Measurements from ENCODE around the gene OR5H2.

OR5H2 gene

DNA sequence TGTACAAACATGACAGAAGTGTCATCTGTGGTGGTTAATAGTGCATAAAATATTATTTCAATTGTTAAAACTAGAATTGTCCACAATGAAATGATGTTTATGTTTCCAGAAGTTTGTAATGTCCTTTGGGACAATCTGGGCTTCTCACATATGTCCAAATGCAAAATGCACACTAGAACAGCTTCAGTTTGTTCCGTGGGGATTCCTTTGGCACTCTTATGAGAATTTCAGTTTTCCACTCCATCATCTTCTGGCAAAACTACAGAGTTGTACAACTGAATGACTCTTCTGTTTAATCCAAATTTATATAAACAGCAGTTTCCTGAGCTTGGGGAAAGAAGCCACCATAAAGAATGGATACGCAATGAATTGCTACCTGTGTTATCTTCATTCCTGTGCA, 20.3 kb upstream of the OR5H2 start:
- Histone ChIP-seq H4K91ac (ENCODE audit: low read depth, low read length, poor library complexity) (no peak overlapping the region), H3K4me1 (ENCODE audit: control insufficient read depth in 2 of 2, insufficient read depth in 1 of 2, low read depth in 1 of 2, low read length in 2 of 2) (no peaks in the 10 kb centered on the region), H3K14ac (ENCODE audit: low read length) (no peak overlapping the region), H2AFZ (ENCODE audit: low read length) (no peak overlapping the region), H3K9ac (ENCODE audit: low read depth, low read length, poor library complexity) (no peak overlapping the region), H3K4me2 (ENCODE audit: insufficient read depth, low read length, poor library complexity, severe bottlenecking) (no peak overlapping the region), H2AK5ac (ENCODE audit: low read depth, low read length) (no peak overlapping the region), H3K27ac (replicated peaks; ENCODE audit: low read length) (no peak overlapping the region), H3K4me3 (ENCODE audit: low read length in 2 of 2) (no peak overlapping the region), H2BK120ac (ENCODE audit: low read depth, low read length) (no peak overlapping the region), H3K79me1 (ENCODE audit: low read depth, low read length) (no peaks in the 10 kb centered on the region), H3K18ac (ENCODE audit: low read length) (no peak overlapping the region), H3K9me3 (replicated peaks in 1 of 2; ENCODE audit: control insufficient read depth in 2 of 2, insufficient read depth in 1 of 2, low read depth in 1 of 2, low read length in 2 of 2) (no peaks in the 10 kb centered on the region), H3K27me3 (ENCODE audit: control insufficient read depth in 3 of 3, insufficient read depth in 3 of 3, low read depth in 1 of 3, low read length in 3 of 3) (no peaks in the 10 kb centered on the region), H3K23ac (ENCODE audit: low read depth, low read length, poor library complexity) (no peak overlapping the region), H3K36me3 (replicated peaks in 1 of 2; ENCODE audit: control insufficient read depth in 2 of 2, insufficient read depth in 2 of 2, low read length in 2 of 2) (no peaks in the 10 kb centered on the region), H2BK5ac (ENCODE audit: low read length) (no peak overlapping the region), H2BK15ac (ENCODE audit: low read length) (no peak overlapping the region), H2BK12ac (ENCODE audit: low read length) (no peak overlapping the region), H3K4ac (ENCODE audit: low read length) (no peak overlapping the region), H4K8ac (ENCODE audit: low read depth, low read length) (no peak overlapping the region)
- WGBS, 2 donors (ENCODE audit: extremely low coverage in 2 of 2, insufficient read length in 2 of 2, insufficient replicate concordance in 1 of 2) = no CpG with 5 or more reads among the region's 2 CpGs
- no peak for DNase-seq (ENCODE audit: low spot score)

DNA sequence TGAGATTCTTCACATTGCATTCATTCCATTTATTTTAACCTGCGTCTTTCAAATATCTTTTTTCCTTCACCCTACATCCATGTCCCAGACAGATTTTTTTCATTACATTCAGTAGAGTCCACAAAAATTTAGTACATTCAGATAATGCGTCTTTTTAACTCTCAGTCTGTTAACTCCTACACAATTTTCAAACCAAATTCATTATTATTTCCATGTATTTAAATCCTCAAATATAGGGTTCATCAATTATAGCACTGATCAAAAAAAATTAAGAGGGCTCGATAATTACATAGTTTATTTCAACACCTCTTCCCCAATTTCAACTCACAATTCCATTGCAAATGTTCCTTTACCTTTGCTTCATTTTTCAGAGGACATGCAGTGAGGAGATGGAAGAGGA, 18.4 kb upstream of the OR5H2 start, which contains the start of gene OR5H6:
Gene OR5H6, plus strand, starts transcription at position 301 of the 400 bp plus-strand sequence. Its CDS starts 89 bp downstream, at position 390.
- Histone ChIP-seq H3K9ac (ENCODE audit: low read depth, low read length, poor library complexity) (no peak within 1 kb of the TSS), H3K4me2 (ENCODE audit: insufficient read depth, low read length, poor library complexity, severe bottlenecking) (no peak within 1 kb of the TSS), H2AK5ac (ENCODE audit: low read depth, low read length) (no peak within 1 kb of the TSS), H2BK5ac (ENCODE audit: low read length) (no peak within 1 kb of the TSS), H3K27me3 (ENCODE audit: control insufficient read depth in 3 of 3, insufficient read depth in 3 of 3, low read depth in 1 of 3, low read length in 3 of 3) (no peaks in the 10 kb centered on the region), H3K79me1 (ENCODE audit: low read depth, low read length) (no peaks in the 10 kb centered on the region), H3K9me3 (replicated peaks in 1 of 2; ENCODE audit: control insufficient read depth in 2 of 2, insufficient read depth in 1 of 2, low read depth in 1 of 2, low read length in 2 of 2) (no peaks in the 10 kb centered on the region), H3K4me3 (ENCODE audit: low read length in 2 of 2) (no peak within 1 kb of the TSS), H2BK15ac (ENCODE audit: low read length) (no peak within 1 kb of the TSS), H3K23ac (ENCODE audit: low read depth, low read length, poor library complexity) (no peak within 1 kb of the TSS), H3K14ac (ENCODE audit: low read length) (no peak within 1 kb of the TSS), H3K36me3 (replicated peaks in 1 of 2; ENCODE audit: control insufficient read depth in 2 of 2, insufficient read depth in 2 of 2, low read length in 2 of 2) (no peaks in the 10 kb centered on the region), H4K91ac (ENCODE audit: low read depth, low read length, poor library complexity) (no peak within 1 kb of the TSS), H4K8ac (ENCODE audit: low read depth, low read length) (no peak within 1 kb of the TSS), H3K18ac (ENCODE audit: low read length) (no peak within 1 kb of the TSS), H3K27ac (replicated peaks; ENCODE audit: low read length) (no peak within 1 kb of the TSS), H2AFZ (ENCODE audit: low read length) (no peak within 1 kb of the TSS), H3K4ac (ENCODE audit: low read length) (no peak within 1 kb of the TSS), H2BK120ac (ENCODE audit: low read depth, low read length) (no peak within 1 kb of the TSS), H2BK12ac (ENCODE audit: low read length) (no peak within 1 kb of the TSS), H3K4me1 (ENCODE audit: control insufficient read depth in 2 of 2, insufficient read depth in 1 of 2, low read depth in 1 of 2, low read length in 2 of 2) (no peaks in the 10 kb centered on the region)
- DNase-seq (ENCODE audit: low spot score) = no peak
- WGBS, 2 donors (ENCODE audit: extremely low coverage in 2 of 2, insufficient read length in 2 of 2, insufficient replicate concordance in 1 of 2) = 100% methylated on average over 1 of the region's 3 CpGs; no CpG with 5 or more reads in 1 of the 2 donors

DNA sequence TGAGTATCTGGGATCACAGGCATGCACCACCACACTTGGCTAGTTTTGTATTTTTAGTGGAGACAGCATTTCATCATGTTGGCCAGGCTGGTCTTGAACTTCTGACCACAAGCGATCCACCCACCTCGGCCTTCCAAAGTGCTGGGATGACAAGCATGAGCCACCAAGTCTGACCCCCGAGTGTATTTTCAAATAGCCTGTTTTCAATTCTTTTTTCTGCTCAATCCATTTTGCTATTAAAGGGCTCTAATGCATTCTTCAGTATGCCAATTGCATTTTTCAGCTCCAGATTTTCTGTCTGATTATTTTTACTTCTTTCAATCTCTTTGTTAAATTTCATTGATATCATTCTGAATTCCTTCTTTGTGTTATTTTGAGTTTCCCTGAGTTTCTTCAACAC, 12.5 kb upstream of the OR5H2 start:
- no peaks in the 10 kb centered on the region for H3K27me3 ChIP-seq (ENCODE audit: control insufficient read depth in 3 of 3, insufficient read depth in 3 of 3, low read depth in 1 of 3, low read length in 3 of 3)
- no peak overlapping the region for H2BK15ac ChIP-seq (ENCODE audit: low read length)
- H3K4me1 ChIP-seq (ENCODE audit: control insufficient read depth in 2 of 2, insufficient read depth in 1 of 2, low read depth in 1 of 2, low read length in 2 of 2) = no peaks in the 10 kb centered on the region
- no peak overlapping the region for H3K27ac ChIP-seq (replicated peaks; ENCODE audit: low read length)
- no peaks in the 10 kb centered on the region for H3K36me3 ChIP-seq (replicated peaks in 1 of 2; ENCODE audit: control insufficient read depth in 2 of 2, insufficient read depth in 2 of 2, low read length in 2 of 2)
- no peak overlapping the region for H3K4me3 ChIP-seq (ENCODE audit: low read length in 2 of 2)
- no CpG with 5 or more reads among the region's 3 CpGs for WGBS, 2 donors (ENCODE audit: extremely low coverage in 2 of 2, insufficient read length in 2 of 2, insufficient replicate concordance in 1 of 2)
- H2AFZ ChIP-seq (ENCODE audit: low read length) = no peak overlapping the region
- H3K9me3 ChIP-seq (replicated peaks in 1 of 2; ENCODE audit: control insufficient read depth in 2 of 2, insufficient read depth in 1 of 2, low read depth in 1 of 2, low read length in 2 of 2) = no peaks in the 10 kb centered on the region
- no peak overlapping the region for H3K4me2 ChIP-seq (ENCODE audit: insufficient read depth, low read length, poor library complexity, severe bottlenecking)
- H2BK12ac ChIP-seq (ENCODE audit: low read length) = peak overlapping the region; percentile 41
- no peak for DNase-seq (ENCODE audit: low spot score)
- H3K14ac ChIP-seq (ENCODE audit: low read length) = no peak overlapping the region
- H2BK5ac ChIP-seq (ENCODE audit: low read length) = no peak overlapping the region
- no peak overlapping the region for H2AK5ac ChIP-seq (ENCODE audit: low read depth, low read length)
- H3K9ac ChIP-seq (ENCODE audit: low read depth, low read length, poor library complexity) = no peak overlapping the region
- no peak overlapping the region for H3K23ac ChIP-seq (ENCODE audit: low read depth, low read length, poor library complexity)
- no peak overlapping the region for H4K8ac ChIP-seq (ENCODE audit: low read depth, low read length)
- H2BK120ac ChIP-seq (ENCODE audit: low read depth, low read length) = no peak overlapping the region
- no peaks in the 10 kb centered on the region for H3K79me1 ChIP-seq (ENCODE audit: low read depth, low read length)
- H3K4ac ChIP-seq (ENCODE audit: low read length) = no peak overlapping the region
- H4K91ac ChIP-seq (ENCODE audit: low read depth, low read length, poor library complexity) = no peak overlapping the region
- H3K18ac ChIP-seq (ENCODE audit: low read length) = no peak overlapping the region

DNA sequence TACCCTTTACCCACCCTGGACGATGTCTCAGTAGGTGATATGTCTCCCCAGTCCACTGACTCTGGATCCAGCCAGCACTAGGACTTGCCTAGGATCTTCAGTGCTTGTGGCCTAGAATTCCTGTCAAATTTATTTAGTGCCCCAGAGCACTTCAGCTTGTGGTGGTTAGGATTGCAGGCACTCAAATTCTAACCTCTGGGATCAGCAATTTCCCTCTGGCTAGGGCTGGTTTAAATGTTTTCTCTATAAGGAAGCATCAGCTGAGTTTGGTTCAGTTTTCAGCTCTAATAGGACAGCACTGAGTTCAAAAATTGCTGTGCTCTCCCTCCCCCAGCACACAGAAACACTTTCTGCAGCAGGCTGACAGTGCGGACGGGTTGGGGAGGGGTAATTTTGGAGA, 10.2 kb upstream of the OR5H2 start:
- Histone ChIP-seq H4K8ac (ENCODE audit: low read depth, low read length) (no peak overlapping the region), H3K4me1 (ENCODE audit: control insufficient read depth in 2 of 2, insufficient read depth in 1 of 2, low read depth in 1 of 2, low read length in 2 of 2) (no peaks in the 10 kb centered on the region), H3K4ac (ENCODE audit: low read length) (no peak overlapping the region), H3K9ac (ENCODE audit: low read depth, low read length, poor library complexity) (no peak overlapping the region), H3K4me3 (ENCODE audit: low read length in 2 of 2) (no peak overlapping the region), H2AK5ac (ENCODE audit: low read depth, low read length) (no peak overlapping the region), H2BK5ac (ENCODE audit: low read length) (no peak overlapping the region), H3K4me2 (ENCODE audit: insufficient read depth, low read length, poor library complexity, severe bottlenecking) (no peak overlapping the region), H2BK15ac (ENCODE audit: low read length) (no peak overlapping the region), H3K27ac (replicated peaks; ENCODE audit: low read length) (no peak overlapping the region), H3K27me3 (ENCODE audit: control insufficient read depth in 3 of 3, insufficient read depth in 3 of 3, low read depth in 1 of 3, low read length in 3 of 3) (no peaks in the 10 kb centered on the region), H3K79me1 (ENCODE audit: low read depth, low read length) (no peaks in the 10 kb centered on the region), H3K14ac (ENCODE audit: low read length) (no peak overlapping the region), H3K23ac (ENCODE audit: low read depth, low read length, poor library complexity) (no peak overlapping the region), H2AFZ (ENCODE audit: low read length) (no peak overlapping the region), H4K91ac (ENCODE audit: low read depth, low read length, poor library complexity) (no peak overlapping the region), H3K36me3 (replicated peaks in 1 of 2; ENCODE audit: control insufficient read depth in 2 of 2, insufficient read depth in 2 of 2, low read length in 2 of 2) (no peaks in the 10 kb centered on the region), H3K18ac (ENCODE audit: low read length) (no peak overlapping the region), H2BK12ac (ENCODE audit: low read length) (no peak overlapping the region), H2BK120ac (ENCODE audit: low read depth, low read length) (no peak overlapping the region), H3K9me3 (replicated peaks in 1 of 2; ENCODE audit: control insufficient read depth in 2 of 2, insufficient read depth in 1 of 2, low read depth in 1 of 2, low read length in 2 of 2) (no peaks in the 10 kb centered on the region)
- WGBS, 2 donors (ENCODE audit: extremely low coverage in 2 of 2, insufficient read length in 2 of 2, insufficient replicate concordance in 1 of 2) = no CpG with 5 or more reads among the region's 3 CpGs
- DNase-seq (ENCODE audit: low spot score) = no peak

Measured in neuronal stem cell (in vitro differentiated cells).